Dermis microvascular lymphatic vessel endothelial cell (primary cell): Measurements from ENCODE around the gene GABBR2. TPM values are rescaled to one million over a fixed set of nuclear protein-coding genes. Genes with fewer than 3 reads are reported as not detected.
"Not testable (repeated sequence)": the region's sequence is repeated elsewhere in the genome, so short reads cannot be mapped to it uniquely, and the experiment has no call there.

ENCODE experiments used
- DNase-seq, 2 donors: peaks; one replicate each; pipeline versions ENCODE4 v3.0.0 to v3.0.0-alpha.2; 2010; ENCODE audit warnings: low read depth in 2 of 2
- total RNA-seq: library from RNA; depleted of rRNA; stranded (reverse); fragments of >200 nt; gene quantifications from 2 replicates; pipeline ENCODE4 v1.2.1, GENCODE V29; 2014

Gene GABBR2
- total RNA-seq, 1 donor from 2014 or later = 1.8 TPM

GRCh38 chr9:98300611-98301010, 408.1 kb downstream of the GABBR2 start:
- no peak for DNase-seq

DNA sequence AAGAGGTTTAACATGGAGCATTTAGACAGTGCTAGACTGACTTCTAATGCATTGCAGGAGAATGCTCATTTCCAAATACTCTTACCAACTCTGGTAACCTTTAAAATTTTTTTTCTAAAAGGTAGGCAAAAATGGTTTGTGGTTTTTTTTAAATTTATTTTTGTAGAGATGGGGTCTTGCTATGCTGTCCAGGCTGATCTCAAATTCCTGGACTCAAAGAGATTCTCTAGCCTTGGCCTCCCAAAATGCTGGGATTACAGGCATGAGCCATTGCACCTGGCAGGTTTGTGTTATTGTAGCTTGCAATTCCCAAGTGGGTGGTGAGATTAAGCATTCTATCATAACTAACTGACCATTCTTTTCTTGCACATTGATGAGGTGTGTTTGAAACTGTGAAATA, 410.3 kb downstream of the GABBR2 start:
- DNase-seq = no peak

- DNase-seq = no peak
These were observed 412.9 kb downstream of the GABBR2 start for GRCh38 chr9:98295824-98296223.

DNA sequence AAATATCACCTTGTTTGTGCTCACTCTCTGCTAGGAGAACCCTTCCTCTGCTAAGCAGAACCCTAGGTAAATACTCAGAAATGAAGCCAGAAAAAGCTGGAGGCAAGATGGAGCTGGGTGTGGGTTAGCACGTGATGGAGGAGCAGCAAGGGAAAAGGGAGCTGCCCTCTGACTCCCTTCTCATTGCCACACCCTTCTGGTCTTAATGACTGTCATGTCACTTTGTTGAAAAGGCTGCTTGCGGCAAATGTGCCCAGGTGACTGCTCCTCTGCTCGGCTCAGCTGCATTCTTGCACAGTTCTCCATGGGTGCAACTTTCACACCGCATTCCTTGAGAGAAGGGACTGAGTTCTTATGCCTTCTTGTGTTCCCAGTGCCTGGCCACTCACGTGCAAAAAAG, 416.9 kb downstream of the GABBR2 start:
- DNase-seq = no peak

GRCh38 chr9:98290411-98290810, 418.3 kb downstream of the GABBR2 start:
- DNase-seq = no peak

- no peak for DNase-seq
These were observed 419.0 kb downstream of the GABBR2 start for GRCh38 chr9:98289614-98290201.

- DNase-seq = no peak
These were observed 419.9 kb downstream of the GABBR2 start for GRCh38 chr9:98288881-98289280.

DNA sequence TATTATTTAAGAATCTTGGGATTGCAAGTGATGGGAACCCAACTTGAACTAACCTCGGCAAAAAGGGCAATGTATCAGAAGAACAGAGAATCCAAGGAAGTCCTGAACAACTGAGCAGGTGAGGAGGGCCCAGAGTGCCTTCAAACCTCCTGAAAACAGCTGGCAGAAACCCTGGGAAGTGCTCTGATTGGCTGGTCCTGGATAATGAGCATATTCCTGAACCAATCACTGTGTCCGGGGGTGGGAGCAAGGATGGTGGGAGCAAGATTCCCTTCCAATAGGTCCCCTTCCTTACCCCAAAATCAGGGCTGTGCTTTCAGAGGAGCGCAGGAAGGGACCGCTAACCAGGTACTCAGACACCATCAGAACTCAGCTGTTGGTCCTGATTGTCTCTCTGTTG, 421.4 kb downstream of the GABBR2 start:
- no peak for DNase-seq

DNA sequence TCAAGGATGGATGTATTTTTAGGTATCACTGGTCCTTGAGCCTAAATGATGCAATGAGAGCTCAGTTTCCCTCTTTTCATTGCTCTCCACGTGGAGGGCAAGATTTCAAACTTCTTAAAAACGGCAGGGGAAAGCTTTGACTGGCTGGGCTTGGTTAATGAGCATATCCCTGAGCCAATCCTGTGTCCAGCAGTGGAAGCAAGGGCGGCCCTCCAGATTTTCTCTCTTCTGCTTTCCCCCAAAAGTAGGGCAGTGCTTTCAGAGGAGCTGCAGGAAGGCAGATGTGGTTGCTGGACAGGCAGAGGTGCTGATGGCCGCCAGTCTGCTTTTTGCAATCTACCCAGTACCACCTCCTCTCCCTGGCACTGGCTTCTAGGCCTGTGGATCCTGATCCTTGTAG, 423.3 kb downstream of the GABBR2 start:
- DNase-seq = no peak

- no peak for DNase-seq
These were observed 424.0 kb downstream of the GABBR2 start for GRCh38 chr9:98284754-98285153.

- DNase-seq = not testable (repeated sequence)
These were observed 425.6 kb downstream of the GABBR2 start for GRCh38 chr9:98283143-98283542.

DNA sequence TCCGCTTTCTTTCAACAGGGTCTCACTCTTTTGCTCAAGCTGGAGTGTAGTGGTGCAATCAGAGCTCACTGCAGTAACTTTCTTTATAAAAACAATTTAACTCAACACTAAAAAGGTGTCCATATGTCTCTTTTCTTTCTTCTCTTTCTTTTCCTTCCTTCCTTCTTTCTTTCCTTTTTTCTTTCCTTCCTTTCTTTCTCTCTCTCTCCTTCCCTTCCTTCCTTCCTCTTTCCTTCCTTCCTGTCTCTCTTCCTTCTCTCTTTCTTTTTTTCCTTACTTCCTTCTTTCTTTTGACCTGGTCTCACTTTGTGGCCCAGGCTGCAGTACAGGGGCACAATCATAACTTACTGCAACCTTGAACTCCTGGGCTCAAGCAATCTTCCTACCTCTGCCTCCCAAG, 427.5 kb downstream of the GABBR2 start:
- no peak for DNase-seq

- no peak for DNase-seq
These were observed 428.2 kb downstream of the GABBR2 start for GRCh38 chr9:98280574-98280973.

DNA sequence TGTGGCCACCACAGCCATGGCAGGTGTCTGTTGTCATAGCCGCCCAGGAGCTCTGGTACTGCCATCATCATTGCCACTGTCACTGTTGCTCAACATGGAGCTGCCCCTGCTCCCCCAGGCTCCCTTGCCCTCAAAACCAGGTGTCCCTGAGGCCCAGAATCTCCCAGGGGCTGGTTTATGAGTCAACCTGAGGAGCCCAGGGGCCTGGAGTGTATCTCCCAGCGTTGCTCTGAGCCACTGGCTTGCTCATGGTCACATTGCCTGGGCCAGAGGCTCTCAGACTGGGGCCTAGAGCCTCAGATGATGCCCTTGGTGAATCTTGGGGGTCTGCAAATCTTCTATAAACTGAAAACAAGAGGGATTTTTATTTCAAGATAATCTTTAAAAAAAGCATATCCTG, 428.6 kb downstream of the GABBR2 start:
- DNase-seq = no peak

DNA sequence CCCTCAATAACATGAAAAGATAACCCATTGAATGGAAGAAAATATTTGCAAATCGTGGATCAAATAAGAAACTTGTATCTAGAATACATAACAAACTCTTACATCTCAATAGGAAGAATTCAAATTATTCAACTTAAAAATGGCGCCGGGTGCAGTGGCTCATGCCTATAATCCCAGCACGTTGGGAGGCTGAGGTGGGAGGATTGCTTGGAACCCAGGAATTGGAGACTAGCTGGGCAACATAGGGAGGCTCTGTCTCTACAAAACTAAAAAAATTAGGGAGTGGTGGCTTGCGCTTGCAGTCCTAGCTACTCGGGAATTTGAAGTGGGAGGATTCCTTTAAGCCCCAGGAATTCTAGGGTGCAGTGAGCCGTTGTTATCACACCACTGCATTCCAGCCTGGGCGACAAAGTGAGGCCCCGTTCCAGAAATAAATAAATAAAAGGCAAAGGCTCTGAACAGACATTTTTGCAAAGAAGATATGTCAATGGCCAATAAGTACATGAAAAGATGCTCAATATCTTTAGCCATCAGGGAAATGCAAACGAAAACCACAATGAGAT, 431.7 kb downstream of the GABBR2 start:
- DNase-seq = no peak

DNA sequence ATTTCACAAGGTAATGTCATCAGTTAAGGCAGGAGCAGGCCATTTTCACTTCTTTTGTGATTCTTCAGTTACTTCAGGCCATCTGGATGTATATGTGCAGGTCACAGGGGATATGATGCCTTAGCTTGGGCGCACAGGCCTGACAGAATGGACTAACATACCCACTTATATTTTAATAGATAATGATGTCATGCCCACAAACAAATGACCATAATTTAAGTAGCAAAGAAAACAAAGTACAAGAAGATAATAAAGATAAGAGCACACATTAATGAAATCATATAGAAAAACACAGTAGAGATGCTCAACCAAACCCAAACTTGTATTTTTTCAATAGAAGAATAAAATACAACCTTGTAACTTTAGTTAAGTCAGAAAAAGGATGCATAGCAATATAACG, 433.6 kb downstream of the GABBR2 start:
- DNase-seq = no peak

DNA sequence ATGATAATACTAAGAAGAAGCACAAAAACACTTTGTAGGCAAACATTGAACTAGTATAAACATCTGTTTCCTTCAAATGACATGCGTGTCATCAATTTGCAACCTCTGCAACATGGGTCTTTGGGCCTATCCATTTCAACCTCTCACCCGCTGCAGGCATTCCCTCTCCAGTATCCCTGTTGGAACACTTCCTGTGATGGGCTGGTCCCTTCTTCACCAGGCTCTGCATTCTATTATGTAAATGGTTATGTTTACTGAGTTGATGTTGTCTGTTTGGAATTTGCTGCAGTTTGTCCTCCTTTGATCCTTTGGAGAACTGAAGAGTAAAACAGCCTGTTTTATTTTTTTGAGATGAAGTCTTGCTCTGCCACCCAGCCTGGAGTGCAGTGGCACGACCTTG, 436.7 kb downstream of the GABBR2 start:
- no peak for DNase-seq

GRCh38 chr9:98271479-98271878, 437.3 kb downstream of the GABBR2 start:
- no peak for DNase-seq

GRCh38 chr9:98270284-98270683, 438.5 kb downstream of the GABBR2 start:
- not testable (repeated sequence) for DNase-seq

- DNase-seq = not testable (repeated sequence)
These were observed 439.1 kb downstream of the GABBR2 start for GRCh38 chr9:98269652-98270051.

DNA sequence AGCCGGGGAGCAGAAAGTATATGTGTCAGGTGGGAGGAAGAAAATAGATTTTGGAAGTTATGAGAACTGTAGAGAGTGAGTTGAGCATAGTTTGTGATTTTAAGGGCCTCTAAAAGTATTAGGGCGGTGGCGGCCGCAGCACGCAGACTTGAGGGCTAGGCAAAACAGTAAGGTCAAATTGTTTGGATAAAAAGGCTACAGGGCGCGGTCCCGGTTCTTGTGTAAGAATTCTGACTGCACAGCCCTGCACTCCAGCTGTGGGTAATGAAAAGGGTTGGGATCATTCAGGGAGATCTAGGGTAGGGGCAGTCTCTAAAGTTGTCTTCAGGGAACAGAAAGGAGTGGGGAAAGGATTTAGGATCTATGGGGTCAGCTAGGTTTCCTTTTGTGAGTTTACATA, 441.2 kb downstream of the GABBR2 start:
- not testable (repeated sequence) for DNase-seq

DNA sequence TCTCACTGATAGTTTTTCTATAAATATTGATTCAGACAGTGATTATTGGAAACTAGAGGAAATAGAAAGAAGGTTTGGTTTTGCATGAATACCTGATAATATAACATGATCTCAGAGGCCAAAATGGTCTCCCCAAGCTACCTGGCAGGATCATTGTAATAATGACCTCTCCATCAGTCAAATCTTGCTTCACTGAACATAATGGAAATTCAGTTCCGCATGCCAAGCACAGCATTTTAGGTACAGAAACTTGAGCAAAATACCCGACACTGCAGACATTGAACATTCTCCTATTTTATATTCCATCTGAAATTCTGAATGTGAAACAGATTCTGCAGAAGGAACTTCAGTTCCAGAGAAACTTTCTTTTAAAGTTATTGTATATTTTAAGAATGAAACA, 444.2 kb downstream of the GABBR2 start:
- DNase-seq = no peak

DNA sequence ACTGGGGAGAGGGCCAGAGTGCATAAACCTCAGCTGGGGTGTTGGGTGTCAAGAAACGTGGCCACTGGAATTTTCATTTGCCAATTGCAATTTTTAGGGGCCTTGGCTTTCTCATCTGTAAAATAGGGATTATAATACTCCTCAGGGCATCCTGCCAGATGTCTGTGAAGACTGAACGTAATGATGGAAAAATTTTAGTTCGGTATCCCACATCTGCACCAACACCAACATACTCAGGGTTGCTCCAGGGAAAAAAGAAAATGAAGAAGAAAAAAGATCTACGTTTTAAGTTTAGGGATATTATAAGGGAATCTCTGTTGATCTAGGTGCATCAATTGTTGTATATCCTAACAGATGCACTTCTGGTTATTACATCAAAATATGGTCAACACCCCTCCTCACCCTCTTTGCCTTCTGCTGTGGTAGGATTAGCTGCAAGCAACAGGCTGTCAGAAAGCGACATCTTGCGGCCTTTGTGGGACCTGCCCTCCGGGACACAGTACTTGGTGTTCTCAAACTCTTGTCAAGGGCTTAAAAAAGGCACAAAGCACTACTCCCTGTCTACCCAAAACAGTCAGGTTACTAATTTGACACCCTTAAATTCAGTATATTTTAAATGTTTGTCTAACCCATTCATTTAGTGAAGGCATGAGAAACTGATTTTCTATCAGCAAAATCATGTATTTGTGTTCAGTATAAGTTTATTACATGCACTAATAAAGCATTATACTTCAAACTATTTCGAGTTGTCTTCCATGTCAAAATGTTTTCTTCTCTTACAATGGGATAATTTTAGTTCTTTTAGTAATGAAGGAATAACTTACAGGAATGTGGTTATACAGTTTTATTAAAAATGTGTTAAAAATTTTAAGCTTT, 445.0 kb downstream of the GABBR2 start:
- peak; percentile 67 to 80 for DNase-seq
